Measurements from ENCODE around the gene CPLX3.

The CPLX3 gene

DNA sequence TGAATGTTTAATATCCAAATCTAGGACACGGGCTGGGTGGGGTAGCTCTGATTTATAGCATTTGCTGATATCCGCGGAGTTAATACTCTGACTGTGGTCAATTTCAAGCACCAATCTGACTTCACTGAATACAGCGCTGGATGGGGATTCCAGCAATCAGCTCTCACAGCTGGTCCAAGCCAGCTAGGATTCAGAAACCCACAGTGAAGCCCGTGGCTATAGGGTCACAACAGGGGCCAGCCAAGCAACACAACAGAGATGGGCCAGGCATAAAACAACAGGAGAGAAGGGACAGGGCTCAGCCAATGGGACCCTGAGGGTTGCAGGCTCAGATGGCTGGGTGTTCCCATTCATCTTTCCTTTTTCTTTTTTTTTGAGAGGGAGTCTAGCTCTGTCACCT is 19.1 kb upstream of the CPLX3 start:
- DNase-seq: no peak

- DNase-seq: no peak
Observed at GRCh38 chr15:74808078-74808839, 18.2 kb upstream of the CPLX3 start.

- no peak for DNase-seq
Observed at GRCh38 chr15:74808840-74809229, 17.6 kb upstream of the CPLX3 start.

- DNase-seq: no peak
Observed at GRCh38 chr15:74809242-74809641, 17.2 kb upstream of the CPLX3 start.

DNA sequence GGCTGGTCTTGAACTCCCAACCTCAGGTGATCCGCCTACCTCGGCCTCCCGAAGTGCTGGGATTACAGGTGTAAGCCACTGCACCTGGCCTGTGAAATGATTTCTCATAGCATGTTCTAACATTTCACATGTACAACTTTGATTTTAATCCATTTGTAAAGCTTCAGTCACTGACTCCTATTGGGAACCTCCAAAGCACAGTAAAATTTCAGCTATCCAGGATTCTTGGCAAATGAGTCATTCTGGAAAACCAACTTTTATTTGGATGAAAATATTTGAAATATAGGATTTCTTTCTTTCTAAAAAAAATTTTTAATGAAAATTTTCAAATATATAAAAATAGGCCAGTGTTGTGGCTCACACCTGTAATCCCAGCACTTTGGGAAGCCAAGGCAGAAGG is 16.5 kb upstream of the CPLX3 start:
- DNase-seq: no peak

- DNase-seq: no peak
Observed at GRCh38 chr15:74812533-74812932, 13.9 kb upstream of the CPLX3 start, which contains the start of gene LMAN1L. TSS of gene LMAN1L (plus strand) at chr15:74812835. CDS start at chr15:74812855, 20 bp downstream.

GRCh38 chr15:74815121-74815934 is 11.1 kb upstream of the CPLX3 start:
- DNase-seq: no peak

GRCh38 chr15:74815961-74816360 is 10.5 kb upstream of the CPLX3 start:
- DNase-seq: no peak

GRCh38 chr15:74816624-74817369 is 9.6 kb upstream of the CPLX3 start:
- no peak for DNase-seq

DNA sequence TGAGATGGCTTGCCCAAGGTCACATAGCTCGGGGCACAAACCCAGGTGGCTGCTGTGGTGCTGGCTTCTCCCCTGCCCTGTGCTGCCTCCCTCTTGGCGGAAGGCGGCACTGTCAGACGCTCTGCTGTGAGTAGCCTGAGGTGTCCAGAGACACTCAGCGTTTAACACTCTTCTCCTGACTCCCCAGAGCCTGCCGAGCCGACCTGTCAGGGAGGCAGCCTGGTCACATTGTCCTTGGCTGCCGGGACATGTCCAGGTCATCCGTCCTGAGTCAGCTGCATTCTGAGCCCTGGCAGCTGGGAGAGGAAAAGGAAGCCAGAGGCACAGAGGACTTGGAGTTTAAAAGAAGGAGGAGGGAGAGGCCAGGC is 9.1 kb upstream of the CPLX3 start:
- no peak for DNase-seq

DNA sequence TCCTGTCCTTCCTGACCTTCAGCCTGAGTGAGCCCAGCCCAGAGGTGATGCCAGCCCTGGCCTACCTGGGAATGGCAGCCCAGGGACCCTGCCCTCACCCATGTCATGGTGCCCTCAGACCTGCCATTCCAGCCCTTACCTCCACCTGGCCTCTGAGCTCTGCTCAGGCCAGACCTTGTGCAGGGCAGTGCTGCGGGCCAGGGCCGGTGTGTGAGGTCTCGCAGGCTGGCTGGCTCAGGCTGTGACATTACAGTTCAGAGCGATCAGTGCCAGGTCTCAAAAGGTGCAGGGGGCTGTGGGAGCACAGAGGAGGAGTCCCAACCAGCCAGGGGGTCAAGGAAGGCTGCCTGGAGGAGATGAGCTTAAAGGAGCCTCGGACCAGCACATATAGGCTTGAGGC is 6.4 kb upstream of the CPLX3 start:
- no peak for DNase-seq

DNA sequence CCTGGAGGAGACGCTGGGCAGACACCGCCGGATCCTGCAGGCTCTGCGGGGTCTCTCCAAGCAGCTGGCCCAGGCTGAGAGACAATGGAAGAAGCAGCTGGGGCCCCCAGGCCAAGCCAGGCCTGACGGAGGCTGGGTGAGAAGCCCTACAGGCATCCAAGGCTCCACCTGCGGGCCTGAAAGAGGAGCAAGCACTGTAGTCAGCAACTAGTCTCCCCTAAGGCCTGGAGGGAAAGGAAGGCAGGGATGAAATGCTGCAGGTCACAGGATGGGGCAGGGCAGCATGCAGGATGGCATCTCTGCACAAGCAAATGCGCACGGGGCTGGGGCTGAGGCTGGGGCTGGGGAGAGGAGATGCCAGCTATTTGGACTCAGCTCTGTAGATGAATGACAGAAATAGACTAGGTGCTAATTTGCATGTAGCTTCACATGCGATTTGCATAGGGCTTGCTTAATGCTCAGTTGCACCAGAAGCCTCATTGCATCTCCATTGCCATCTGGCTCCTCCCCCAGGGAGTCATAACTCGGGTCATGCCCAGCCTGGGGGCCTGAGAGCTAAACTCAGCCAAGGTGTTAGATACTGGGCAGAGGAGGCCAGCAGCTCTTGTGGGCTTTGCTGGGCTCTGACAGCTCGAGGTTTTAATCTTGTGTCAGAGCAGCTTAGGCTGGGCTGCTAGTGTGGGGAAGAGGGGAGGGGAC is 5.2 kb upstream of the CPLX3 start:
- no peak for DNase-seq

GRCh38 chr15:74821790-74822158 is 4.7 kb upstream of the CPLX3 start:
- DNase-seq: no peak

GRCh38 chr15:74822233-74822632 is 4.2 kb upstream of the CPLX3 start:
- DNase-seq: no peak

DNA sequence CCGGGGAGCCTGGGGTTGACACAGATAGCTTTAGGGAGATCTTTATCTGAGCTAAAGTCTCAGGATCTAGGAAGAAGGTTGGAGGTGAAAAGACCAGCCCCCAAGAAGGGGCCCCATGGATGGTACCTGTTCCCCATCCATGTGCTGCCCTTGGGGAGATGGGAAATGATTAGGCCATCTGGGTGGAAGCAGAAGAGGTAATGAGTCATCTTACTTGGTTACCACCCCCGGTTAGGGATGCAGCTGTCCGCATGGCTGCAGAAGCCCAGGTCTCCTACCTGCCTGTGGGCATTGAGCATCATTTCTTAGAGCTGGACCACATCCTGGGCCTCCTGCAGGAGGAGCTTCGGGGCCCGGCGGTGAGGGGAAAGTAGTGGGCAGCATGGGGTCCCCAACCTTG is 3.1 kb upstream of the CPLX3 start:
- DNase-seq: no peak

- DNase-seq: no peak
Observed at GRCh38 chr15:74824976-74825375, 1.5 kb upstream of the CPLX3 start.

DNA sequence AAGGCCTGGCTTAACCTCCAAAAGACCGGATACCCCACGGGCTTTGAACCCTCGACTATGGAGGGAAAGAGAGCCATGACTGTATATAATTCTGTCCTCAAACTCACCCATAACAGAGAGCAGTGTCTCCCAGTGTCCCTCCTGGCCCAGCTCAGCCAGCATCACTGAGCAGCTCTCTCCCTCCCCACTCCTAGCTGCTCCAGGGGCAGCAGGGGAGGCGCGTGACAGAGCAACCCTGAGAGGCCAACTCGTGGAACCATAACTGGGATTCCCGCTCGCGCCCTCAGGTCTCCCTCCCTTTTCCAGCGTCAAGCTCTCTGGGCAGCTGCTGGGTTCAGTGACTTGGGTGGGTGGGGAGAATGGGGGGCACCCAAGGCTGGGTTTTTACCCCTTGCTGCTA is 561 bp upstream of the CPLX3 start:
- no peak for DNase-seq

- no peak for DNase-seq
Observed at GRCh38 chr15:74826921-74827320, 494 bp downstream of the CPLX3 start.

GRCh38 chr15:74827614-74828013 is 1.2 kb downstream of the CPLX3 start:
- no peak for DNase-seq

DNA sequence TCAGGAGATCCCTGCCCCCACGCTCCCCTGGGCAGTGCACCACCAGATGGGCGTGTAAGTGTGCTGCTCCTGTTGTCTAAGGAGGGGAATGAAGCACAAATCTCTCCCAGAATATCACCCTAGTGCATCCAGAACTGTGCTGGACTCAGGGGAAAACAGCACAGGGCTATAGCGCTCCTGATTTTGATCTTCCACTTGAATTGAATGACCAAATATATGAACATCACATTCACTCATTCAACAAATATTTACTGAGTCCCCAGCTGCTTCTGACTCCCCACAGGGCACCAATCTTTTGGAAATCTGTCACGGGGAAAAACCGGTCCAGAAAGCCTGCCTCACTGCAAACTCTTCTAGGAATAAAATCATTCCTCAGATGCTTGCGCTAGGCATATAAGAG is 2.4 kb downstream of the CPLX3 start:
- DNase-seq: no peak

DNA sequence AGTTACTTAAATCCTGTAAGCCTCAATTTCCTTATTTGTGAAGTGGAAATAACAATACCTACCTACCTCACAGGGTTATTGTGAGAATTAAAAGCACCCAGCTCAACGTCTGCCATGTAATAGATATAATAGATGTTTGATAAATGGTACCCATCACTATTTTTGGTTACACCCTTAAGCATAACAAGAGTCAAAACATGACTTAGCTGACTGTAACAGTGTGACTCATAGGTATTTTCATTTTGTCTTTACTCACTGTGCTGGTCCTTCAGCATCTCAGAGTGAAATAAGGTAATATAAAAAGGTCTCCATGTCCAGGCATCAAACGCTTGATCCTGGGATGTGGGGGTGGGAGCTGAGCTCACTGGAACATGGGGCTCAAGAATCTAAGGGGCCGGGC is 3.1 kb downstream of the CPLX3 start:
- no peak for DNase-seq

DNA sequence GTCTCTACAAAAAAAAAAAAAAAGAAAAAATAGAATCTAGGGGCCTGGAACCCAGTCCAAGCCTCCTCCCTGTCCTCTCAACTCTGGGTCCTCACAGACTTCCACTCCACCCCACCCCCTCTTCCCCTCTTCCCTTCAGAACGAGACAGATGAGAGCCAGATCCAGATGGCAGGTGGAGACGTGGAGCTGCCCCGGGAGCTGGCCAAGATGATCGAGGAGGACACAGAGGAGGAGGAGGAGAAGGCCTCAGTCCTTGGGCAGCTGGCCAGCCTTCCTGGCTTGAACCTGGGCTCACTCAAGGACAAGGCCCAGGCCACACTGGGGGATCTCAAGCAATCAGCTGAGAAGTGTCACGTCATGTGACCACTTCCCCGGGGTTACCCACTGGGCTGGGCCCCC is 3.6 kb downstream of the CPLX3 start:
- no peak for DNase-seq

DNA sequence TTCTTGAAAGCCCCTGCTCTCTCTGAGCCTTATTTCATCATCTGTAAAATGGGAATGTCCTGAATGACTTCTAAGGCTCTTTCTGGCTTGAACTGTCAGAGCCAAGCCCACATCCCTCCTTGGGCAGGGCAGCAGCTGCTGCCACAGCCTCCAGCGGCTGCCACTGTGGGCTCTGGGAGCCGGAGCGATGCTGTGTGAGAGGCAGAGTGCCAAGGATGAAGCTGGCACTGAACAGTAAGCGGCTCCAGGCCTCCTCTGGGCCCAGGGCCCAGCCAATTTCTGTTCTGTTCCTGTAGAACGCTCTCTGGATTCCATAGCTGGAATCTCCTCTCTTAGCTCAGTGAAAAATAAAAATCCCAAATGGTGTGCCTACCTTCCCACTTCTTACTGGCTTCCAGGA is 4.4 kb downstream of the CPLX3 start:
- no peak for DNase-seq

All from activated T-cell treated with anti-CD3 and anti-CD28 coated beads for 4 hours (primary cell).